SU-DHL-6 (cell line): ENCODE results near the gene SRSF9.

Experiments used
- H2AFZ ChIP-seq: fragments of 200-600 bp; sonication (generic); 2 replicates; pipeline ENCODE4 v1.6.1; 2014; ENCODE audit warnings: low read depth, mild to moderate bottlenecking, moderate library complexity, mixed read lengths, antibody characterized with exemption, low read length; ENCODE audit not compliant: severe bottlenecking
- H3F3A ChIP-seq: fragments of 200-600 bp; shearing (Covaris generic); 2 replicates; pipeline ENCODE4 v1.6.0; 2016; ENCODE audit warnings: antibody characterized with exemption, mild to moderate bottlenecking; ENCODE audit not compliant: insufficient read depth
- H3K27ac ChIP-seq: fragments of 200-600 bp; sonication (generic); 2 replicates; pipeline ENCODE4 v1.5.1; 2016; ENCODE audit warnings: low read depth, mild to moderate bottlenecking, low read length, moderate library complexity, mixed read lengths
- H3K27me3 ChIP-seq: fragments of 200-600 bp; sonication (generic), shearing (Covaris generic); 2 replicates; pipeline ENCODE4 v1.6.0; 2014; ENCODE audit warnings: mild to moderate bottlenecking, low read length
- H3K36me3 ChIP-seq: fragments of 200-600 bp; sonication (generic); 2 replicates; pipeline ENCODE4 v1.6.1; 2014; ENCODE audit warnings: mild to moderate bottlenecking, low read length, mixed read lengths
- H3K4me2 ChIP-seq: fragments of 300-600, 200-600 bp; shearing (Covaris generic), sonication (generic); 2 replicates; pipeline ENCODE4 v1.6.0; 2014; ENCODE audit warnings: low read length, low read depth, mild to moderate bottlenecking; ENCODE audit not compliant: poor library complexity, severe bottlenecking
- H3K4me3 ChIP-seq: fragments of 200-600 bp; sonication (generic); 2 replicates; pipeline ENCODE4 v1.5.1; 2014; ENCODE audit warnings: antibody characterized with exemption, low read length, mild to moderate bottlenecking, mixed read lengths; ENCODE audit not compliant: insufficient read depth, poor library complexity, severe bottlenecking
- H3K79me2 ChIP-seq: fragments of 200-600 bp; sonication (generic); 2 replicates; pipeline ENCODE4 v1.6.1; 2014; ENCODE audit warnings: mild to moderate bottlenecking, low read length, moderate library complexity; ENCODE audit not compliant: insufficient read depth
- H3K9ac ChIP-seq: fragments of 200-600 bp; sonication (generic); 2 replicates; pipeline ENCODE4 v1.7.0; 2014; ENCODE audit warnings: mild to moderate bottlenecking, low read length
- H3K9me2 ChIP-seq: fragments of 200-600 bp; sonication (generic); replicated peaks from 2 replicates; pipeline ENCODE4 v1.6.1; 2014; ENCODE audit warnings: low read length; ENCODE audit not compliant: insufficient read depth
- H3K9me3 ChIP-seq: fragments of 200-600 bp; sonication (generic); 2 replicates; pipeline ENCODE4 v1.6.1; 2014; ENCODE audit warnings: low read length, mixed read lengths; ENCODE audit not compliant: insufficient read depth
- H4K20me1 ChIP-seq: fragments of 200-600 bp; sonication (generic); 2 replicates; pipeline ENCODE4 v1.6.1; 2014; ENCODE audit warnings: low read depth, mild to moderate bottlenecking, antibody characterized with exemption, low read length, moderate library complexity, mixed read lengths
- CTCF ChIP-seq: fragments of 200-600 bp; sonication (generic); IDR thresholded peaks from one replicate; pipeline ENCODE4 v1.5.1; 2017; ENCODE audit warnings: antibody characterized with exemption, mild to moderate bottlenecking, low read length, moderate library complexity; ENCODE audit not compliant: insufficient read depth, poor library complexity, severe bottlenecking
- EZH2phosphoT487 ChIP-seq: fragments of 200-600 bp; sonication (generic), shearing (Covaris generic); conservative IDR thresholded peaks from 2 replicates; pipeline ENCODE4 v1.6.1; 2018; ENCODE audit warnings: mild to moderate bottlenecking, antibody characterized with exemption, low read length, moderate library complexity, mixed read lengths

SRSF9 gene

DNA sequence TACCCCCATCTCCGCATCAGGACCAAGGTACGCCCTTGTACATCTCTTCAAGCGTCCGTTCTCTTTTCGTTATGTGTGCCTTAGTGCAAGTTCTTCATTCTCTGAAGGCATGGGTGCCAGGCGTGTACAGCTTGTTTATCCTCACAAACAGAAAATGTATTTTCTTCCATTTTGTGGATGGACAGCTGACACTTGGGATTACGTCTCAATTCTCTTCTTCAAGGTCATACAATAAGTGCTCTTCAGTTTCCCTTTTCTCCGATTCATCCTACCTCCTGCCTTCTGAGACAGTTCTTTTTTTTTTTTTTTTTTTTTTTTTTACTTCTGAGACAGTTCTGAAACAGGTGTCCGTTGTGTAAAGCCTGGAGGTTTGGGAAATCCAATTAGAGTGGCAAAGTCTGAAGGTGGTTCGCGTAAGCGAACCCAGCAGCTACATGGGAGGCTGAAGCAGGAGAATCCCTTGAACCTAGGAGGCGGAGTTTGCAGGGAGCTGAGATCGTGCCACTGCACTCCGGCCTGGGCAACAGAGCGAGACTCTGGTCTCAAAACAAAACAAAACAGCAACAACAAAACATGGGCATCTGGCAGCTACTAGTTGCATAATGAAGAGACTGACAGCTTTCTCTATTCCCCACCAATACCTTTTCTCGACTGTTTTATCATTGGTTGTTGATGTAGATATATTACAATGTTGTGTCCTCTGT is 30.9 kb downstream of the SRSF9 start:
- Histone ChIP-seq H2AFZ (no peak overlapping the region), H4K20me1 (0 out of 2 replicates have a peak, but pooled peaks cover 5% of the 10 kb centered on the region), H3K36me3 (no peaks in the 10 kb centered on the region), H3K27ac (peak overlapping the region; percentile 47), H3K4me3 (peak overlapping the region; percentile 73), H3K4me2 (peak overlapping the region; percentile 78), H3K9ac (peak overlapping the region; percentile 69), H3K27me3 (no peaks in the 10 kb centered on the region), H3K79me2 (peaks cover 28% of the 10 kb centered on the region), H3K9me3 (no peaks in the 10 kb centered on the region), H3F3A (peaks cover 7% of the 10 kb centered on the region; the same call in 1 of the 2 replicates), H3K9me2 (no peaks in the 10 kb centered on the region)
- TF ChIP-seq CTCF (no peak), EZH2phosphoT487 (no peak)

DNA sequence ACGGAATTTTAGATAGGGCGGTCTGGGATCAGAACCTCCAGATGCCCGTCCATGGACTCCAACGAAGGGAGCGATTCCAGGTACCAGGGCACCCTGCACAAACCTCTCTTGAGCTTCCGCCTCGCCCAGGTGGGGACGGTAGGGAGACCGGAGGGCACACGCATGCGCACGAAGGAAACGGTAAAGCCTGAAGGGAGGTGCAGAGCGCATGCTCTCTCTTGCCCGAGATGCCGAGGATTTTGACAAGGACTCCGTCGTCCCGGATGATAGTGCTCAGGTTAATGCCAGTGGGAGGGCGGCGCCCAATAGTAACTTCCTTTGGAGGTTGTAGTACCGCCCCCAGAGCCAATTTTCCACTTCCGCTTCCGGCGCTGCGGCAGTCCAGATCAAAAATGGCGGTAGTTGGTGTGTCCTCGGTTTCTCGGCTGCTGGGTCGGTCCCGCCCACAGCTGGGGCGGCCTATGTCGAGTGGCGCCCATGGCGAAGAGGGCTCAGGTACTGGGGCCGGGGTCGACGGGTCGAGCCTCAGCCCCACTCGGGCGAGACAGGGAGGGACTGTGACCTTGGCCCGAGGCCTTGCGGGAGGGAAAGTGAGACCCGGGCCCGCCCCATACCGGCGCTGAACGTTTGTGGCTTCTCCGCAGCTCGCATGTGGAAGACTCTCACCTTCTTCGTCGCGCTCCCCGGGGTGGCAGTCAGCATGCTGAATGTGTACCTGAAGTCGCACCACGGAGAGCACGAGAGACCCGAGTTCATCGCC is 31.6 kb downstream of the SRSF9 start, which contains the start of gene COX6A1:
Gene COX6A1, plus strand, starts transcription at position 379 of the 760 bp plus-strand sequence. Its CDS starts 14 bp downstream, at position 393.
- Histone ChIP-seq H3K9me3 (no peaks in the 10 kb centered on the region), H3K79me2 (peaks cover 28% of the 10 kb centered on the region), H3K4me3 (peak within 1 kb of the TSS; percentile 83), H4K20me1 (0 out of 2 replicates have a peak, but pooled peaks cover 5% of the 10 kb centered on the region), H2AFZ (peak within 1 kb of the TSS; percentile 95), H3K36me3 (no peaks in the 10 kb centered on the region), H3K9ac (peak within 1 kb of the TSS; percentile 69), H3K9me2 (no peaks in the 10 kb centered on the region), H3K27ac (peak within 1 kb of the TSS; percentile 70), H3K4me2 (peak within 1 kb of the TSS; percentile 100), H3K27me3 (no peaks in the 10 kb centered on the region), H3F3A (peaks cover 7% of the 10 kb centered on the region; the same call in 1 of the 2 replicates)
- TF ChIP-seq EZH2phosphoT487 = no peak

DNA sequence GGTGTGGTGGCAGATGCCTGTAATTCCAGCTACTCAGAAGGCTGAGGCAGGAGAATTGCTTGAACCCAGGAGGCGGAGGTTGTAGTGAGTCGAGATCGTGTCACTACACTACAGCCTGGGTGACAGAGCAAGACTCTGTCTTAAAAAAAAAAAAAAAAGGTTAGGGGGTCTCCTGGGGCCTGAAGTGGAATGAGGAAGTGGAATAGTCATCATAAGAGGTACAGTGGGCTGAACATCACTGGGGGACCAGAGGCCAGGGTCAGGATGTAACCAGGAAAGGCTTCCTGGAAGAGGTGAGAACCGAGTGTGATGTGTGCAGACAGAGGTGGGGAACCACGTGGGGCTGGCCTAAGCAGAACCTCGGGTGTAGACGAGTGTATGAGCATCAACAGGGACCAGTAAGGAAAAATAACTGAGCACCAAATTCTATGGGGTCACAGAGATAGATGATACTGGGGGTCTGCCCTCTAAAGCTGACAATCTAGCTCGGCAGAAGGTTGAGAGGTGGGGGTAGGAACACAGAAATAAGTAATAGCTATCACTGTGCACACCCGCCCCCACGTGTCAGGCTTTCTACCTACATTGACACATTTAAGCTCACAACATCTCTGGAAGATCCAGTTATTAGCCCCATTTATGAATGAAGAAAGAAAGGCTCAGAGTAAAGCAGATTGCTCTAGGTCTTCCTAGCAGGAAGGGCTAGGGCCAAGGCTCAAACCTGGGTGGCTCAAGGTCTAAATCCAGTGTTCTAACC is 36.6 kb downstream of the SRSF9 start:
- Histone ChIP-seq H3K79me2 (peaks cover under 1% of the 10 kb centered on the region; the same call in 1 of the 2 replicates), H3K9me3 (no peaks in the 10 kb centered on the region), H3K4me3 (no peak overlapping the region), H3K36me3 (no peaks in the 10 kb centered on the region), H3K27ac (no peak overlapping the region), H2AFZ (no peak overlapping the region), H3F3A (no peaks in the 10 kb centered on the region), H4K20me1 (no peaks in the 10 kb centered on the region), H3K9me2 (no peaks in the 10 kb centered on the region), H3K4me2 (no peak overlapping the region), H3K27me3 (no peaks in the 10 kb centered on the region), H3K9ac (no peak overlapping the region)
- TF ChIP-seq CTCF (no peak), EZH2phosphoT487 (no peak)
